ENCODE results near the gene TRIM67.

The TRIM67 gene

DNA sequence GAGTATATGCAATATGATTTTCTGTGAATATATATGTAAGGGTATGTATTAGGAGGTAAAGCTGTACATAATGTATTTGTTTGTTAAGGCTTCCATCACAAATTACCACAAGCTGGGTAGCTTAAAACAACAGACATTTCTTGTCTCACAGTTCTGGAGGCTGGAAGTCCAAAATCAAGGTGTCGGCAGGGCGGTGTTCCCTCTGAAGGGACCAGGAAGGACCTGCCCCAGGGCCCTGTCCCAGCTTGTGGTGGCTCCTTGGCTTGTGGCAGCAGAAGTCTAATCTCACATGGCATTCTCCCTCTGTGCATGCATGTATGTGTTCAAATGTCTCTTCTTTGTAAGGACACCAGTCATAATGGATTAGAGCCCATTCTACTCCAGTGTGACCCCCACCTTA is 17.1 kb downstream of the TRIM67 start:
- Histone ChIP-seq H3K9me3 (ENCODE audit: control insufficient read depth, insufficient read depth, low read depth, low read length) (no peaks in the 10 kb centered on the region), H3K27ac (ENCODE audit: extremely low read depth, low read depth, low read length) (no peak overlapping the region), H3K4me3 (ENCODE audit: low read depth, low read length) (no peak overlapping the region), H3K4me1 (ENCODE audit: control insufficient read depth, insufficient read depth, low read length) (no peaks in the 10 kb centered on the region), H3K36me3 (ENCODE audit: control insufficient read depth in 2 of 2, insufficient read depth in 1 of 2, low read length in 2 of 2) (no peaks in the 10 kb centered on the region)
- peak; percentile 99 for TF ChIP-seq ZNF548 (tag by site-specific recombination; IDR thresholded peaks at IDR 0.05)
- TF ChIP-seq ZNF394 (tag by site-specific recombination; IDR thresholded peaks at IDR 0.05; ENCODE audit: borderline replicate concordance): no peak
- POLR2A ChIA-PET: no interaction called here
- CTCF ChIA-PET: no interaction called here

DNA sequence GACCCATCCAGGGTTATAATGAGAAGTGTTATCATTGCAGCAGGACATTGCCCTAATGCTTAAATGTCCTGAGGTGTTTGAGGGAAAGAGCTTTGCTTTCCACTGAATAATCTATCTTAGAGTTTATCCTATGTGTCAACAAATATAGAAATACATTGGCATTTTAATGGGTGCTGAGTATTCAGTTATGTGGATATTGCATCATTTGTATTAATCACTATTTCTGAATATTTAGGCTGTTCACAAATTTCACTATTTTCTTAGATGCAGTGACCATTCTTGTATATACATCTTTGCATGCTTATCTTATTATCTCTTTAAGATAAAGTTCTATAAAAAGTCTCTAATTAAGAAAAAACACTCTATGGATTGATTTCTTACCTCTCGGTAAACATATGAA is 18.2 kb downstream of the TRIM67 start:
- POLR2A ChIA-PET: no interaction called here
- H3K4me1 ChIP-seq (ENCODE audit: control insufficient read depth, insufficient read depth, low read length): no peaks in the 10 kb centered on the region
- CTCF ChIA-PET: no interaction called here
- no peak overlapping the region for H3K4me3 ChIP-seq (ENCODE audit: low read depth, low read length)
- no peaks in the 10 kb centered on the region for H3K36me3 ChIP-seq (ENCODE audit: control insufficient read depth in 2 of 2, insufficient read depth in 1 of 2, low read length in 2 of 2)
- no peaks in the 10 kb centered on the region for H3K9me3 ChIP-seq (ENCODE audit: control insufficient read depth, insufficient read depth, low read depth, low read length)
- no peak overlapping the region for H3K27ac ChIP-seq (ENCODE audit: extremely low read depth, low read depth, low read length)
- TF ChIP-seq ZFP41 (tag by site-specific recombination; IDR thresholded peaks at IDR 0.05; ENCODE audit: borderline replicate concordance): no peak
- TF ChIP-seq ZBTB1 (tag by site-specific recombination; IDR thresholded peaks at IDR 0.05): no peak
- no peak for TF ChIP-seq ZNF626 (tag by site-specific recombination; IDR thresholded peaks at IDR 0.05)
- TF ChIP-seq ZNF623 (tag by site-specific recombination; IDR thresholded peaks at IDR 0.05): no peak

GRCh38 chr1:231181271-231181670 is 19.4 kb downstream of the TRIM67 start:
- Histone ChIP-seq H3K4me1 (ENCODE audit: control insufficient read depth, insufficient read depth, low read length) (no peaks in the 10 kb centered on the region), H3K27ac (ENCODE audit: extremely low read depth, low read depth, low read length) (no peak overlapping the region), H3K9me3 (ENCODE audit: control insufficient read depth, insufficient read depth, low read depth, low read length) (no peaks in the 10 kb centered on the region), H3K4me3 (ENCODE audit: low read depth, low read length) (no peak overlapping the region), H3K36me3 (ENCODE audit: control insufficient read depth in 2 of 2, insufficient read depth in 1 of 2, low read length in 2 of 2) (no peaks in the 10 kb centered on the region)
- ChIA-PET CTCF (interaction anchor here (0.7 to 1.4 kb wide), 2 partner anchors 30 to 265 kb away, joined by 3 to 4 read pairs; no protein-coding TSS in a partner anchor), POLR2A (no interaction called here)
- TF ChIP-seq ZNF354C (tag by site-specific recombination; IDR thresholded peaks at IDR 0.05; ENCODE audit: borderline replicate concordance, low read depth) (no peak), WT1 (tag by site-specific recombination; IDR thresholded peaks at IDR 0.05) (no peak), ZNF501 (tag by site-specific recombination; IDR thresholded peaks at IDR 0.05) (no peak), KLF9 (tag by site-specific recombination; IDR thresholded peaks at IDR 0.05; ENCODE audit: low read depth) (no peak)
- TF ChIP-seq, protein P1, sequence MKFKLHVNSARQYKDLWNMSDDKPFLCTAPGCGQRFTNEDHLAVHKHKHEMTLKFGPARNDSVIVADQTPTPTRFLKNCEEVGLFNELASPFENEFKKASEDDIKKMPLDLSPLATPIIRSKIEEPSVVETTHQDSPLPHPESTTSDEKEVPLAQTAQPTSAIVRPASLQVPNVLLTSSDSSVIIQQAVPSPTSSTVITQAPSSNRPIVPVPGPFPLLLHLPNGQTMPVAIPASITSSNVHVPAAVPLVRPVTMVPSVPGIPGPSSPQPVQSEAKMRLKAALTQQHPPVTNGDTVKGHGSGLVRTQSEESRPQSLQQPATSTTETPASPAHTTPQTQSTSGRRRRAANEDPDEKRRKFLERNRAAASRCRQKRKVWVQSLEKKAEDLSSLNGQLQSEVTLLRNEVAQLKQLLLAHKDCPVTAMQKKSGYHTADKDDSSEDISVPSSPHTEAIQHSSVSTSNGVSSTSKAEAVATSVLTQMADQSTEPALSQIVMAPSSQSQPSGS (tag by site-specific recombination; IDR thresholded peaks at IDR 0.05; ENCODE audit: low read depth): no peak
- TF ChIP-seq, protein P2, sequence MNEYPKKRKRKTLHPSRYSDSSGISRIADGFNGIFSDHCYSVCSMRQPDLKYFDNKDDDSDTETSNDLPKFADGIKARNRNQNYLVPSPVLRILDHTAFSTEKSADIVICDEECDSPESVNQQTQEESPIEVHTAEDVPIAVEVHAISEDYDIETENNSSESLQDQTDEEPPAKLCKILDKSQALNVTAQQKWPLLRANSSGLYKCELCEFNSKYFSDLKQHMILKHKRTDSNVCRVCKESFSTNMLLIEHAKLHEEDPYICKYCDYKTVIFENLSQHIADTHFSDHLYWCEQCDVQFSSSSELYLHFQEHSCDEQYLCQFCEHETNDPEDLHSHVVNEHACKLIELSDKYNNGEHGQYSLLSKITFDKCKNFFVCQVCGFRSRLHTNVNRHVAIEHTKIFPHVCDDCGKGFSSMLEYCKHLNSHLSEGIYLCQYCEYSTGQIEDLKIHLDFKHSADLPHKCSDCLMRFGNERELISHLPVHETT (tag by site-specific recombination; IDR thresholded peaks at IDR 0.05): no peak
- TF ChIP-seq, protein P3, sequence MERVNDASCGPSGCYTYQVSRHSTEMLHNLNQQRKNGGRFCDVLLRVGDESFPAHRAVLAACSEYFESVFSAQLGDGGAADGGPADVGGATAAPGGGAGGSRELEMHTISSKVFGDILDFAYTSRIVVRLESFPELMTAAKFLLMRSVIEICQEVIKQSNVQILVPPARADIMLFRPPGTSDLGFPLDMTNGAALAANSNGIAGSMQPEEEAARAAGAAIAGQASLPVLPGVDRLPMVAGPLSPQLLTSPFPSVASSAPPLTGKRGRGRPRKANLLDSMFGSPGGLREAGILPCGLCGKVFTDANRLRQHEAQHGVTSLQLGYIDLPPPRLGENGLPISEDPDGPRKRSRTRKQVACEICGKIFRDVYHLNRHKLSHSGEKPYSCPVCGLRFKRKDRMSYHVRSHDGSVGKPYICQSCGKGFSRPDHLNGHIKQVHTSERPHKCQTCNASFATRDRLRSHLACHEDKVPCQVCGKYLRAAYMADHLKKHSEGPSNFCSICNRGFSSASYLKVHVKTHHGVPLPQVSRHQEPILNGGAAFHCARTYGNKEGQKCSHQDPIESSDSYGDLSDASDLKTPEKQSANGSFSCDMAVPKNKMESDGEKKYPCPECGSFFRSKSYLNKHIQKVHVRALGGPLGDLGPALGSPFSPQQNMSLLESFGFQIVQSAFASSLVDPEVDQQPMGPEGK (tag by site-specific recombination; IDR thresholded peaks at IDR 0.05): no peak

- ChIA-PET CTCF (interaction anchor here (0.6 to 1.4 kb wide), 5 partner anchors 29 to 803 kb away, joined by 3 to 4 read pairs (median 3); no protein-coding TSS in a partner anchor), POLR2A (no interaction called here)
- H3K27ac ChIP-seq (ENCODE audit: extremely low read depth, low read depth, low read length): no peak overlapping the region
- no peaks in the 10 kb centered on the region for H3K9me3 ChIP-seq (ENCODE audit: control insufficient read depth, insufficient read depth, low read depth, low read length)
- TF ChIP-seq GLIS1 (tag by site-specific recombination; IDR thresholded peaks at IDR 0.05) (no peak), ZNF791 (tag by site-specific recombination; IDR thresholded peaks at IDR 0.05) (no peak), ZNF677 (tag by site-specific recombination; IDR thresholded peaks at IDR 0.05) (no peak), ZNF184 (tag by site-specific recombination; IDR thresholded peaks at IDR 0.05) (no peak)
- no peak overlapping the region for H3K4me3 ChIP-seq (ENCODE audit: low read depth, low read length)
- H3K36me3 ChIP-seq (ENCODE audit: control insufficient read depth in 2 of 2, insufficient read depth in 1 of 2, low read length in 2 of 2): no peaks in the 10 kb centered on the region
- no peaks in the 10 kb centered on the region for H3K4me1 ChIP-seq (ENCODE audit: control insufficient read depth, insufficient read depth, low read length)
Observed at GRCh38 chr1:231182317-231182716, 20.5 kb downstream of the TRIM67 start.
